ENCODE data around the gene ADCY5.

- TF ChIP-seq POLR2AphosphoS5 (IDR thresholded peaks at IDR 0.05) (peak; percentile 70), POLR2A (IDR thresholded peaks at IDR 0.05) (peak in 1 of 2 donors; percentile 18), EP300 (IDR thresholded peaks at IDR 0.05) (peak; percentile 62)
- TF ChIP-seq, protein P1, sequence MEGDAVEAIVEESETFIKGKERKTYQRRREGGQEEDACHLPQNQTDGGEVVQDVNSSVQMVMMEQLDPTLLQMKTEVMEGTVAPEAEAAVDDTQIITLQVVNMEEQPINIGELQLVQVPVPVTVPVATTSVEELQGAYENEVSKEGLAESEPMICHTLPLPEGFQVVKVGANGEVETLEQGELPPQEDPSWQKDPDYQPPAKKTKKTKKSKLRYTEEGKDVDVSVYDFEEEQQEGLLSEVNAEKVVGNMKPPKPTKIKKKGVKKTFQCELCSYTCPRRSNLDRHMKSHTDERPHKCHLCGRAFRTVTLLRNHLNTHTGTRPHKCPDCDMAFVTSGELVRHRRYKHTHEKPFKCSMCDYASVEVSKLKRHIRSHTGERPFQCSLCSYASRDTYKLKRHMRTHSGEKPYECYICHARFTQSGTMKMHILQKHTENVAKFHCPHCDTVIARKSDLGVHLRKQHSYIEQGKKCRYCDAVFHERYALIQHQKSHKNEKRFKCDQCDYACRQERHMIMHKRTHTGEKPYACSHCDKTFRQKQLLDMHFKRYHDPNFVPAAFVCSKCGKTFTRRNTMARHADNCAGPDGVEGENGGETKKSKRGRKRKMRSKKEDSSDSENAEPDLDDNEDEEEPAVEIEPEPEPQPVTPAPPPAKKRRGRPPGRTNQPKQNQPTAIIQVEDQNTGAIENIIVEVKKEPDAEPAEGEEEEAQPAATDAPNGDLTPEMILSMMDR (IDR thresholded peaks at IDR 0.05) = no peak
Measured at GRCh38 chr3:123424321-123424998, 24.4 kb downstream of the ADCY5 start.
